Measurements from ENCODE around the gene ZNF219.

Gene ZNF219

DNA sequence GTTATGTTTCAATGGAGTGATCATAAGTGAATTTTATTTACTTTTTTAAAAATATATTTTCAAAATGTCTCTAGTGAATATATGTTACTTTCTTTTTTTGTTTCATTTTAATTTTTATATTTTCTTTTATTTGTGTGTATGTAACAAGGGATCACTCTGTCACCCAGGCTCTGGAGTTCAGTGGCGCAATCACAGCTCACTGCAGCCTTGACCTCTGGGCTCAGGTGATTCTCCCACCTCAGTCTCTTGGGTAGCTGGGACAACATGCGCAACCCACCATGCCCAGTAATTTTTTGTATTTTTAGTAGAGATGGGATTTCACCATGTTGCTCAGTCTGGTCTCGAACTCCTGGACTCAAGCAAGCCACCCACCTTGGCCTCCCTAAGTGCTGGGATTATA is 20.5 kb upstream of the ZNF219 start:
- peaks cover 0 to 18% of the 10 kb centered on the region in 2 experiments for H3K27me3 ChIP-seq (ENCODE audit: control insufficient read depth in 1 of 2, insufficient read depth in 1 of 2, low read length in 2 of 2)
- H3K23ac ChIP-seq (ENCODE audit: low read length in 2 of 2) = no peak overlapping the region
- no peak overlapping the region for H3K14ac ChIP-seq (ENCODE audit: low read length in 2 of 2)
- H3K4me1 ChIP-seq (ENCODE audit: control insufficient read depth, insufficient read depth, low read depth, low read length) = no peaks in the 10 kb centered on the region
- no peak overlapping the region for H3K27ac ChIP-seq (ENCODE audit: low read length, poor library complexity, severe bottlenecking)
- H3K18ac ChIP-seq (ENCODE audit: low read depth in 1 of 2, low read length in 2 of 2) = no peak overlapping the region
- H4K8ac ChIP-seq (ENCODE audit: low read length) = no peak overlapping the region
- H2BK12ac ChIP-seq (ENCODE audit: low read length in 2 of 2) = no peak overlapping the region
- no peak for DNase-seq
- no peak overlapping the region for H4K91ac ChIP-seq (ENCODE audit: low read length)
- no peak overlapping the region for H2BK120ac ChIP-seq (ENCODE audit: low read depth, low read length)
- H3K79me1 ChIP-seq (replicated peaks; ENCODE audit: low read length, poor library complexity, severe bottlenecking) = no peaks in the 10 kb centered on the region
- H3K9ac ChIP-seq (ENCODE audit: low read length) = no peak overlapping the region
- H2BK15ac ChIP-seq (ENCODE audit: low read depth, poor library complexity, severe bottlenecking) = no peak overlapping the region
- H2BK5ac ChIP-seq (ENCODE audit: low read depth, low read length, poor library complexity, severe bottlenecking) = no peak overlapping the region
- 100% methylated on average over 1 of the region's 3 CpGs for WGBS
- H2AFZ ChIP-seq (ENCODE audit: low read depth, low read length) = no peak overlapping the region
- no peaks in the 10 kb centered on the region for H3K9me3 ChIP-seq (ENCODE audit: control insufficient read depth, low read length)
- no peaks in the 10 kb centered on the region for H3K36me3 ChIP-seq (ENCODE audit: control insufficient read depth in 1 of 2, insufficient read depth in 2 of 2, low read depth in 1 of 2, low read length in 2 of 2)
- no peak overlapping the region for H3K4ac ChIP-seq (ENCODE audit: low read depth in 1 of 2, low read length in 2 of 2)
- H3K4me3 ChIP-seq (ENCODE audit: insufficient read depth in 1 of 2, low read depth in 1 of 2, low read length in 2 of 2) = no peak overlapping the region
- no peak overlapping the region for H3K4me2 ChIP-seq (ENCODE audit: low read length, poor library complexity, severe bottlenecking)
- no peak overlapping the region for H2AK5ac ChIP-seq (ENCODE audit: low read length, severe bottlenecking)

DNA sequence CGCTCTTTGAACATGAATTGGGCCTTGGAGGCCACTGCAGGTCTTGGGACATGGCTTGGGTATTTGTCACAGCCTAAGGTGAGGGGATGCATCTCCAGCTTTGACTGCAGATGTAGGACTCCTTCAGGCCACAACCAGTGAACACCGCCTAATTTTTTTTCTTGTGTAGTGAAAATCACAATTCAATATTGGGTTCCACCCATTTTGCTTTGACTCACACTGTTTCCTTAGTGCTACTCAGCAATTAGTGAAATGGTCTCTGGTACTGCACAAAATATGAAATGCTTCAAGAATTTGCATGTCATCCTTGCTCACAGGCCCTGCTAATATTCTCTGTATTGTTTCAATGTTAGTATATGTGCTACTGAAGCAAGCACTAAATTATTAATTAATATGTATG is 14.9 kb upstream of the ZNF219 start:
- Histone ChIP-seq H3K4me2 (ENCODE audit: low read length, poor library complexity, severe bottlenecking) (no peak overlapping the region), H3K4ac (ENCODE audit: low read depth in 1 of 2, low read length in 2 of 2) (no peak overlapping the region), H2BK120ac (ENCODE audit: low read depth, low read length) (no peak overlapping the region), H3K23ac (ENCODE audit: low read length in 2 of 2) (no peak overlapping the region), H3K4me1 (ENCODE audit: control insufficient read depth, insufficient read depth, low read depth, low read length) (no peaks in the 10 kb centered on the region), H2AFZ (ENCODE audit: low read depth, low read length) (no peak overlapping the region), H3K9ac (ENCODE audit: low read length) (no peak overlapping the region), H2BK5ac (ENCODE audit: low read depth, low read length, poor library complexity, severe bottlenecking) (no peak overlapping the region), H4K8ac (ENCODE audit: low read length) (no peak overlapping the region), H3K9me3 (ENCODE audit: control insufficient read depth, low read length) (no peaks in the 10 kb centered on the region), H2AK5ac (ENCODE audit: low read length, severe bottlenecking) (no peak overlapping the region), H3K14ac (ENCODE audit: low read length in 2 of 2) (no peak overlapping the region), H2BK15ac (ENCODE audit: low read depth, poor library complexity, severe bottlenecking) (no peak overlapping the region), H3K27me3 (ENCODE audit: control insufficient read depth in 1 of 2, insufficient read depth in 1 of 2, low read length in 2 of 2) (peaks cover 0 to 24% of the 10 kb centered on the region in 2 experiments), H3K79me1 (replicated peaks; ENCODE audit: low read length, poor library complexity, severe bottlenecking) (no peaks in the 10 kb centered on the region), H3K27ac (ENCODE audit: low read length, poor library complexity, severe bottlenecking) (no peak overlapping the region), H3K18ac (ENCODE audit: low read depth in 1 of 2, low read length in 2 of 2) (no peak overlapping the region), H4K91ac (ENCODE audit: low read length) (no peak overlapping the region), H2BK12ac (ENCODE audit: low read length in 2 of 2) (no peak overlapping the region), H3K4me3 (ENCODE audit: insufficient read depth in 1 of 2, low read depth in 1 of 2, low read length in 2 of 2) (no peak overlapping the region), H3K36me3 (ENCODE audit: control insufficient read depth in 1 of 2, insufficient read depth in 2 of 2, low read depth in 1 of 2, low read length in 2 of 2) (no peaks in the 10 kb centered on the region)
- WGBS = 88% methylated on average over 1 of the region's 2 CpGs
- DNase-seq = no peak

DNA sequence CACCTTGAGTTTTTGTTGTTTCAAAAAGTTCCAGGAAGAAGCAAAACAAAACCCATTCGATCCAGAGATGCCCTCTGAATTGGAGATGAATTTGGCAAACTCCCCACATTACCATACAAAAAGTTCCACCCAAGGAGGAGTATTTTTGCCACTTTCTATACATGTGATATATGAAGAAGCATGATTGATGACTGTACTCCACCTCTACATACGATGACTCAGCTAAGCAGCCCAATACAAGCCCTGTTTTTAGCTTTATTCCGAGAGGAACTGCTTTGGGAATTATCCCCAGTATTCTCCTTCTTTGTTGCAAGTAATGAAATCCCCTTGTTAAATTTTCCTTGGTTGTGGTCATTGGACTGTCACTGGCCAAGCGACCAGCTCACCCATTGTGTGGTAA is 13.8 kb upstream of the ZNF219 start:
- Histone ChIP-seq H3K4ac (ENCODE audit: low read depth in 1 of 2, low read length in 2 of 2) (no peak overlapping the region), H4K91ac (ENCODE audit: low read length) (no peak overlapping the region), H2BK15ac (ENCODE audit: low read depth, poor library complexity, severe bottlenecking) (no peak overlapping the region), H2AK5ac (ENCODE audit: low read length, severe bottlenecking) (no peak overlapping the region), H3K79me1 (replicated peaks; ENCODE audit: low read length, poor library complexity, severe bottlenecking) (no peaks in the 10 kb centered on the region), H2BK12ac (ENCODE audit: low read length in 2 of 2) (no peak overlapping the region), H3K14ac (ENCODE audit: low read length in 2 of 2) (no peak overlapping the region), H3K18ac (ENCODE audit: low read depth in 1 of 2, low read length in 2 of 2) (no peak overlapping the region), H3K36me3 (ENCODE audit: control insufficient read depth in 1 of 2, insufficient read depth in 2 of 2, low read depth in 1 of 2, low read length in 2 of 2) (no peaks in the 10 kb centered on the region), H3K9ac (ENCODE audit: low read length) (no peak overlapping the region), H2BK120ac (ENCODE audit: low read depth, low read length) (no peak overlapping the region), H3K23ac (ENCODE audit: low read length in 2 of 2) (no peak overlapping the region), H4K8ac (ENCODE audit: low read length) (no peak overlapping the region), H3K4me3 (ENCODE audit: insufficient read depth in 1 of 2, low read depth in 1 of 2, low read length in 2 of 2) (no peak overlapping the region), H2AFZ (ENCODE audit: low read depth, low read length) (no peak overlapping the region), H3K4me2 (ENCODE audit: low read length, poor library complexity, severe bottlenecking) (no peak overlapping the region), H3K4me1 (ENCODE audit: control insufficient read depth, insufficient read depth, low read depth, low read length) (peaks cover 2% of the 10 kb centered on the region), H3K9me3 (ENCODE audit: control insufficient read depth, low read length) (no peaks in the 10 kb centered on the region), H3K27me3 (ENCODE audit: control insufficient read depth in 1 of 2, insufficient read depth in 1 of 2, low read length in 2 of 2) (peaks cover 0 to 24% of the 10 kb centered on the region in 2 experiments), H2BK5ac (ENCODE audit: low read depth, low read length, poor library complexity, severe bottlenecking) (no peak overlapping the region), H3K27ac (ENCODE audit: low read length, poor library complexity, severe bottlenecking) (no peak overlapping the region)
- 93% methylated on average over 3 of the region's 4 CpGs for WGBS
- no peak for DNase-seq

DNA sequence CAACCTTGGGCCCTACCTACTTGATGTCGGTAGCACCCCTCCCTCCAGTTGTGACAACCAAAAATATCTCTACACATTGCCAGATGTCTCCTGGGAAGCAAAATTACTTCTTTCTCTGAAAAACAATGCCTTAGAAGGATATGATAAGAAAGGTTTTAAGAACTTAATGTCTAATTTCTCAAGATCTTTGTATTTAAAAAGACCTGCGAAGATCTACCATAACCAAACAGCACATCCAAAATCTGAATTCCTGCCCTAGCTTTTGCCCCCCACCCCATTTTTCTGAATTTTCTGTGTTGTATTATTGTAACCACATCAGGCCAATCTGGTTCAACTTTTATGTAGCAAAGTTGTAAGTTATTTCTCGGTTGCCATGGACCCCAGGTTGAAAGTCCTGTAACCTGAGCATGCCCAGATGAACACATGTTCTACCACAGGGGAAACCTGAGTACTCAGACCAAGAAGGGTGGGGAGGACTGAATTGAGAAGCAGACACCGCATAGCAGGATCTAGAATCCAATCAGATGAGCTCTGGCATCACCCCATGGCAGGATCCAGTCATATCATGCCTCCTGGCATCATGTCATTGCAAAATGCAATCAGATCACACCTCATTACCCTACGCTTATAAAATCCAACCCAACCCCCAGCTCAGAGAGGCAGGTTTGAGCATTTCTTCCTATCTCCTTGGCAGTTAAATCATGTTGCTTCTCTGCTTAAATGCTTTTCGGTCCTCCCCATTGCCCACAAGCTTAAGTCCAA is 11.1 kb upstream of the ZNF219 start:
- H3K9ac ChIP-seq (ENCODE audit: low read length) = no peak overlapping the region
- H2BK12ac ChIP-seq (ENCODE audit: low read length in 2 of 2) = no peak overlapping the region
- no peak overlapping the region for H2AFZ ChIP-seq (ENCODE audit: low read depth, low read length)
- H4K8ac ChIP-seq (ENCODE audit: low read length) = no peak overlapping the region
- no peak for DNase-seq
- peaks cover 8% of the 10 kb centered on the region for H3K4me1 ChIP-seq (ENCODE audit: control insufficient read depth, insufficient read depth, low read depth, low read length)
- no peak overlapping the region for H3K23ac ChIP-seq (ENCODE audit: low read length in 2 of 2)
- no peaks in the 10 kb centered on the region for H3K79me1 ChIP-seq (replicated peaks; ENCODE audit: low read length, poor library complexity, severe bottlenecking)
- no peak overlapping the region for H4K91ac ChIP-seq (ENCODE audit: low read length)
- H2AK5ac ChIP-seq (ENCODE audit: low read length, severe bottlenecking) = no peak overlapping the region
- peaks cover 0 to 24% of the 10 kb centered on the region in 2 experiments for H3K27me3 ChIP-seq (ENCODE audit: control insufficient read depth in 1 of 2, insufficient read depth in 1 of 2, low read length in 2 of 2)
- no peak overlapping the region for H2BK5ac ChIP-seq (ENCODE audit: low read depth, low read length, poor library complexity, severe bottlenecking)
- H2BK15ac ChIP-seq (ENCODE audit: low read depth, poor library complexity, severe bottlenecking) = no peak overlapping the region
- H3K18ac ChIP-seq (ENCODE audit: low read depth in 1 of 2, low read length in 2 of 2) = no peak overlapping the region
- no peaks in the 10 kb centered on the region for H3K9me3 ChIP-seq (ENCODE audit: control insufficient read depth, low read length)
- no peak overlapping the region for H3K4ac ChIP-seq (ENCODE audit: low read depth in 1 of 2, low read length in 2 of 2)
- no peak overlapping the region for H2BK120ac ChIP-seq (ENCODE audit: low read depth, low read length)
- no peak overlapping the region for H3K14ac ChIP-seq (ENCODE audit: low read length in 2 of 2)
- H3K36me3 ChIP-seq (ENCODE audit: control insufficient read depth in 1 of 2, insufficient read depth in 2 of 2, low read depth in 1 of 2, low read length in 2 of 2) = no peaks in the 10 kb centered on the region
- 92% methylated on average over 5 of the region's 6 CpGs for WGBS
- no peak overlapping the region for H3K4me3 ChIP-seq (ENCODE audit: insufficient read depth in 1 of 2, low read depth in 1 of 2, low read length in 2 of 2)
- H3K27ac ChIP-seq (ENCODE audit: low read length, poor library complexity, severe bottlenecking) = no peak overlapping the region
- no peak overlapping the region for H3K4me2 ChIP-seq (ENCODE audit: low read length, poor library complexity, severe bottlenecking)
